ENCODE measurements around the gene ZNF302.
A peak's percentile ranks its signal among the peaks of the same experiment; 100 is the strongest.
"Not testable (repeated sequence)": the region's sequence is repeated elsewhere in the genome, so short reads cannot be mapped to it uniquely, and the experiment has no call there.

ZNF302 gene

DNA sequence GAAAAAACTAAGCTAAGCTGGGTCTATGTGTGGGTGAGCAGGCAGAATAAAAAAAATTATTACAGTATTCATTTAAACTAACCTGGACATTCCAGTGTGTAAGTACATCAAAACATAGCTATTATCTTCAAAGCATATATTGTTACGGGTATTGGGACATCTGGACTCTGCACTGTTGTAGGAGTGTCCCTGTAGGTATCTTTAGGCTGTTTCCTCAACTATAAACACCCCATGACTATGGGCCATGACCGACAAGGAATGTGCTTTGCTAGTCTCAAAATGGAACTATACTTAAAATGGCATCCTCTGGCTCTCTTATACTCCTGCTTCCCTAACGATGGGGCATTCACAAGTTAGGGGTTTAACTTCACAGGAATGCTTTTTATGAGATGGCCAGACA is 3.9 kb upstream of the ZNF302 start:
- DNase-seq (ENCODE audit: low spot score), result no peak

DNA sequence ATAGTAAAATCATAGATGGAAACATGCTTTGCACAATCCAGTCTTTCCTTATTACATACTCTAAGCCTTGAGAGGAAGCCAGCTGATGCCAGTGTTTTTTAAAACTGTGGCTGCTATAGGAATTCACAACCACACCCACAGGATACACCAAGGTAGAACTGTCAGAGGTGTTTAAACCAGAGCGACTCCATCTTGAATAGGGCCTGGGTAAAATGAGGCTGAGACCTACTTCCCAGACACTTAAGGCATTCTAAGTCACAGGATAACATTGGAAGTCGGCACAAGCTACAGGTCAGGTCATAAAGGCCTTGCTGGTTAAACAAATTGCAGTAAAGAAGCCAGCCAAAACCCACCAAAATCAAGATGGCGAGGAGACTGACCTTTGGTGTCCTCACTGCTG is 2.2 kb upstream of the ZNF302 start:
- no peak for DNase-seq (ENCODE audit: low spot score)

DNA sequence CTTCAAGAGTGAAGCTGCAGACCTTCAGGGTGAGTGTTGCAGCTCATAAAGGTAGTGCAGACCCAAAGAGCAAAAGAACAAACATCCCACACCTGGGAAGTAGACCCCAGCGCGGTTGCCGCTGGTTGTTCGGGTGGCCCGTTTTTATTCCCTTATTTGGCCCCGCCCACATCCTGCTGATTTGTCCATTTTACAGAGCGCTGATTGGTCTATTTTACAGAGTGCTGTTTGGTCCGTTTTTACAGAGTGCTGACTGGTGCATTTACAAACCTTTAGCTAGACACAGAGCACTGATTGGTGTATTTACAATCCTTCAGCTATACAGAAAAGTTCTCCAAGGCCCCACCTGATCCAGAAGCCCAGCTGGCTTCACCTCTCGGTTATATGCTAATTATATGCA is 1.6 kb upstream of the ZNF302 start:
- DNase-seq (ENCODE audit: low spot score), result no peak

DNA sequence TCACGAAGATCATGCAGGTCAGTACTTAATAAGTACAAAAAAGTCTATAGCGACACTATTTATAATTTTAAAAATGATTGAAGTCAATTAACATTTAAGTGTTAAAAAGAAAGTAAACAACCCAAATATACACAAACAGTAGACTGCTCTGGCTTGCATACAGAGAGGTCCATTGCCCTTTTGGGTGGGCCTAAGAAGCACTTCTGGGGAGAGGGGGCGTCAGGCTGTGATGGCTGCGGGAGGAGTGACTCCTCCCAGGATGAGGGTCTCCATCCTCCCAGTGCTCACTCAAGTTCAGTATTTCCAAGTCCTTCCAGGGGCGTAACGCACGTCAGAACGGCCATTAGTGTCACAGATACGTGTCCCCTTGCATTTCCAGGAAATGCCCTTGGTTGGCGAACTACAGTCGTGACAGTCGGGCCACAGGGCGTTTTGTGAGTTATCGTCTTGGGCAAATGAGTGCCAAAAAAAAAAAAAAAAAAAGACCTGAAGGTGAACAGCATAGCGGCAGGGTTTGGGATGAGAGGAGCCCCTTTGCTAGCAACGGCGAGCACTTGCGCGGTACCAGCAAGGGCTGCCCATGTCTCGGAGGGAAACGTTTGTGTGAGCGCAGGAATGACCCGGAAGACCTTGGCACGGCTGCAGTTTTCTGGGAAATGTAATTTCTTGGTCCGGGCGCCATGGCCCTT is 637 bp upstream of the ZNF302 start, which contains the start of gene SCGB2B2:
Gene SCGB2B2, minus strand, starts transcription at position 463 of the 689 bp plus-strand sequence. CDS start 82,596 bp downstream, outside the sequence.
- DNase-seq (ENCODE audit: low spot score), result peak; percentile 88

DNA sequence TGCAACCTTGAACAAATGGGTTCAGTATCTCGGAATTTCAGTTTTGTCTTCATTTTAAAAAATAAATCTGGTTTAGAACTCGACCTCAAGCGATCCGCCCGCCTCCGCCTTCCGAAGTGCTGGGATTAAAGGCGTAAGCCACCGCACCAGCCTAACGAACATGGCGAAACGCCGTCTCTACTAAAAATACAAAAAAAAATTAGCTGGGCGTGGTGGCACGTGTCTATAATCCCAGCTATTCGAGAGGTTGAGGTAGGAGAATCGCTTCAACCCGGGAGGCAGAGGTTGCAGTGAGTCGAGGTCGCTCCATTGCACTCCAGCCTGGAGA is 571 bp downstream of the ZNF302 start:
- no peak for DNase-seq (ENCODE audit: low spot score)

DNA sequence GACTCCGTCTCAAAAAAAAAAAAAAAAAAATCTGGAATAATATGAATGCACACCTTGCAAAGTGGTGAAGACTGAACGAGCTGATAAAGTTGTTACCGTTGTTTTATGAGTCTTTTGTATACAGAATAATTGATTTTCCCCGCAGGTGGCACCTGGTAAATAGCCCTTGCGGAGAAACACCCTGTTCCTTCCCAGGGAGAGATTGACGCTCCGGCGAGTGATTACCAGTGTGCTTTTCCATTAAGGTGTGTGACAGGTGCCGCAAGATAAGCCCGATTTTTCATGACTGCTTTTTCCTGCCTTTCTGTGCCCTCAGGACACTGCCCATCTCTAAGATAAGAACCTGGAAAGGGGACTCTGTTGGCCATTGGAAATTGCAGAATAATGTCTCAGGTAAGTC is 943 bp downstream of the ZNF302 start:
- no peak for DNase-seq (ENCODE audit: low spot score)

DNA sequence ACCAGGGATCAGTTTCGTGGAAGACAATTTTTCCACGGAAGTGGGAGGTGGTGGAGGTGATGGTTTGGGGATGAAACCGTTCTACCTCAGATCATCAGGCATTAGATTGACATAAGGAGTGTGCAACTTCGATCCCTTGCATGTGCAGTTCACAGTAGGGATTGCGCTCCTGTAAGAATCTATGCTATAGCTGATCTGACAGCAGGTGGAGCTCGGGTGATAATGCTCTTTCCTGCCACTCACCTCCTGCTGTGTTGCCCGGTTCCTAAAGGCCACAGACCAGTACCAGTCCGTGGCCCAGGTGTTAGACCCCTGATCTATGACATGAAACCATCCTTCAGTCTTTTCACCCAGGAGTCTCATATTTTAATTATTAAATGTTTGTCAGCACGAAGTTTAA is 4.0 kb downstream of the ZNF302 start:
- DNase-seq (ENCODE audit: low spot score), result no peak

DNA sequence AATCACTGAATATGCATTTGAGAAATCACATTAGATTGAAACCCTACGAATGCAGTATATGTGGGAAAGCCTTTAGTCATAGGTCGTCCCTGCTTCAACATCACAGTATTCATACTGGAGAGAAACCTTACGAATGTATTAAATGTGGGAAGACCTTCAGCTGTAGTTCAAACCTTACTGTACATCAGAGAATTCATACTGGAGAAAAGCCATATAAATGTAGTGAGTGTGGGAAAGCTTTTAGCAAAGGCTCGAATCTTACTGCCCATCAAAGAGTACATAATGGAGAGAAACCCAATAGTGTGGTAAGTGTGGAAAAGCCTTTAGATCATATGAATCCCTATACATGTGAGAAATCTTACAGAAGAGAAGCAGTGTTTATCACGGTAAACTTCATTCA is 7.8 kb downstream of the ZNF302 start:
- not testable (repeated sequence) for DNase-seq (ENCODE audit: low spot score)

DNA sequence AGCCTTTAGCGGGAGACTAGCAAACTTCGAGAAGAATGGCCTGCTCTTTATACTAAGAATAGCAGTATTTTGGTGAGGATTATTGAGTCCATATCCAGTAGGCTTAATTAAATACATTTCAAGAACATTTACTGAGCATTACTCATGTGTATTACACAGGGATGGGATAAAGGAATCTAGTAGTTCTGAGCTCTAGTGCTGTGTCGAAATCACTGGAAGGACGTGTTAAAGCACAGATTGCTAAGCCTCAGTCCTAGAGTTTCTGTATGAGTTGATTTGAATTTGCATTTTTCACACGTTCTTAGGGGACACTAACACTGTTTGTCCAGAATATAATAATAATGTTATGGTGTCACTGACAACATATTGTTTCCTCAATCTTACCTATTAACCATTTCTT is 9.0 kb downstream of the ZNF302 start:
- no peak for DNase-seq (ENCODE audit: low spot score)

DNA sequence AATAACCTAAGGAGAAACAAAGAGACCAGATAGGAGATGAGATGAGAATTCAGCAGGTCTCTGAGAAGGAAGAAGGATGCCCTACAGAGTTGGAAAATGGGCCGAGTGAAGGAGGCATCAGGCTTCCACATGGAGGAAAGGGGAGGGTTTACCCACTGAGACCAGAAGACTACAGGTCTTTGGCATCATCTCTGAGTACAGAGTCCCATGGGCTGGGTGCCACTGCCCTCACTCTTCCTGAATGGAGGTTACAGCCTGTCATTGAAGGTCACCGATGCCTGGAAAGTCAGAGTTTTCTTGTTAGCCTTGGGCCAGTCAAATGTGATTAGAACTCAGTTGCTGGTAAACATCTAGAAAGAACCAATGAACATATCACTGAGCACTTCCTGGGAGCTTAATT is 9.9 kb downstream of the ZNF302 start:
- no peak for DNase-seq (ENCODE audit: low spot score)

DNA sequence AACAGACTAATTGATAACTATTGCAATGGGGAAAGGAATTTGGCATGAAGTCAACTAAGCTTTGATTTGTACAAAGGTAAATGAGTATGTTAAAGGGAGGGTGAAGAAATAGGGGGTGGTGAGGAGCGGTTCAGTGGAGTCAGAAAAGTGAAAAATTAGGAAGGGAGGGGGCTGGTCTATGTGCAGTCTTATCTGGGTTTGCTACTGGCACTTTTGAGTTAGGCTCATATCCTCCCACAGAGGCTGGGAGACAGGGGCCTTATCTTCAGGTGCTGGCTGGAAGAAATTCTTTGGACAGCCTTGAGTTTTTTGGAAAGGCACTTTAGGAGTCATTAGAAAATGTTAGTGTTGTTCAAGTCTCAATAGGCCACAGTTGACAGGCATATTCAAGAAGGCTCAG is 11.1 kb downstream of the ZNF302 start:
- no peak for DNase-seq (ENCODE audit: low spot score)

DNA sequence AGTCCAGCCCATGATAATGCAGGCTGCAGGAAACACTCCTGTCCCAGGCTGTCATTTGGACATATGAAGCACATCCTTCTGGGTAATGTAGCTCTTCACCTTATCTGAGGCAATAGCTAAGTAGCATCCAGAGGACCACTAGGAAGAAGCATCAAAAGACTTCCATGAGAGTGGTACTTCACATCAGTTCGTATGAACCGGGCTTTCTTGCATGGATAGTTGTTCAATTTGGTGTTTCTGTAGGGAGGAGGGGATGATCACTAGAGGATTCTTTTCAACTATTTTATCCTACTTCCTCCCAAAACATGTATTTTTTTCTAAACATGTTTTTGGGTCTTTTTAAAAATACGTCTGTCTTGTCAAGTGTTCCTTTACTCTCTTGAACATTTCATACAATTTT is 12.9 kb downstream of the ZNF302 start:
- DNase-seq (ENCODE audit: low spot score), result no peak

DNA sequence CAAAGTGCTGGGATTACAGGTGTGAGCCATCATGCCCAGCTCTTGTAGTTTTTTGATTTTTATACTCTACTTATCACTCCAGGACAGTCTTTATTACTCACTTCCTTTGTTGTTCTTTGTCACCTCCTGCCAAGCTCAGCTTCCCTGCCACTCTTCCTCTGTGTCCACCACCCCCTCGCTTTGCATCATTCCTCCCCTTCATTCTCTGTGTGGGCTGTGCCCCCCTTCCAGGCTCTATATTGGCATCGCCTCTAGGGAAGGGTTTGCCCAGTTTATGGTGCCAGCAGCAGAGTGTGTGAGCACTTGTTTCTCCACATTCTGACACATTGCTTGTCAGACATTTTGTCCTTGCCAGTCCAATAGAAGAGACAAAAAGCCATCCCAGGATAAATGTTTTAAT is 15.1 kb downstream of the ZNF302 start:
- DNase-seq (ENCODE audit: low spot score), result peak; percentile 23

DNA sequence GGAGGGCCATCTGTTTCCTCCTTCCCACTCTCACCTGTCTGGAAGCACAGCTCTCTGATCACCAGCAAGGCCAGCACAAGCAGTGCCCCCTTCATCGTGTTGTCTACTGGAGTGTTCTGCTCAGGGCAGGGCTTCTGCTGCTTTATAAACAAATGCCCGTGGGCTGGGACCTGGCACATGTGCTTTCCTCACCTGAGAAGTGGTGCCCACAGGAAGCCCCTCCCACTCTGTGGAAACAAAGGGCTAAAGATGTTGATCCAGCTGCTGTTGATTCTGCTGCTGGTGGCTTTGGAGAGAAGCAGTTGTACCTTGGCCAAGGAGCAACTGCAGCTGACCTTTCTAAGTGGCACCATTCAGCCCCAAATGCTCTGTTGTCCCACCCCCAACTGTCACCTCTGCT is 30.2 kb downstream of the ZNF302 start:
- DNase-seq (ENCODE audit: low spot score), result no peak

DNA sequence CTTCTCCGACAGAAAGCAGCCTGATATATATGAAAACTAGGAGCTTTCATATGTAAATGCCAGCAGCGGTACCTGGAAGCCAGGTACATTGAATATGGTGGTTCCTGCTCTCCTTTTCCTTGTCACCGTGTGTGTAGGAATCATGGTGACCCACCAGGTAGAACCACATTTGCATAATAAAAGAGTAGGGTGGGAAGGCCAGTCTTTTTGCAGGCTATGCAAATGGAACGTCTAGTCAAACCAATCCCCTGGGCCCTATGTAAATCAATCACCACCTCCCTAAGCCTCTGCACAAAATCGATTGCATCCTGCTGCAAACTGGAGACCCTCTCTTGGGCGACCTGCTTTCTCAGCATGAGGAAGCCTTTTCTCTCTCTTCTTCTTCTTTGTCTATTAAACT is 34.4 kb downstream of the ZNF302 start:
- DNase-seq (ENCODE audit: low spot score), result no peak

DNA sequence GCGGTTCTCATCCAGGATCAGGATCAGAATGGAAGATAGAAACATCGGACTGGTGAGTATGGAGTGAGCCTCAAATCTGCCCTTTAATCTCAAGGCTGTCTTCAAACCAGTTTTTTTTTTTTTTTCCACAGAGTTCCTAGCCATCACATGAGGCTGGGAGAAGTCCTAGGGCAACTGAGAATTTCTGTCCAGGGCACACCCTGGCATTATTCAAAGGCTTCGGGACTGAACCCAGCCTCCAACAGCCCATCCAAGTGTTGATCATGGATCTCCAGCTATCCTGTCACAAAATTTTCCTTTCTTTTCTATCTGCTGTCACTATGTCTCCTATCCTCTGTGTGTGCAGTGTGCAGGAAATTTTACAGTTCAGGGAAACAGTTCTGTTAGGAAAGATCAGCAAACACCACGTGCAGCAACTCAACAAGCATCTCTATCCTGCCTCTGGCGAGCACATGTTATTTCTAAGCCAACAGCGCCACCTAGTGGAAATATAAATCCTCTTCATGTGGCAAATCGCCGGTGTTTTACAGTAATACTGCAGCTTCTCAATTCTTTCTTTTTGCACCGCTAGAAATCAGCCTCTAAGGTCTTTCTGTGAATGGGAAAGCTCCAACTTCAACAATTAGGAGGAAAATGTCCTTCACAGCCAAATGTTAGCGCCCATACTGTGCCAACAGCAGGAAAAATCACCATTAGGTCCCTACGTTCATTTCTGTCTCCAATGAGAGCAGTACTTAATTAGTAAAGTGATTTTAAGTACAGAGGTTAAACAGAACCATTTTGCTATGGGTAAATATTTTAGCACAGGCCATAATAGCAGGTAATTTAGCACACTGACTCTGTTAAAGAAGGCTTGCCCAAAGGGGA is 35.1 kb downstream of the ZNF302 start:
- peak; percentile 82 for DNase-seq (ENCODE audit: low spot score)

DNA sequence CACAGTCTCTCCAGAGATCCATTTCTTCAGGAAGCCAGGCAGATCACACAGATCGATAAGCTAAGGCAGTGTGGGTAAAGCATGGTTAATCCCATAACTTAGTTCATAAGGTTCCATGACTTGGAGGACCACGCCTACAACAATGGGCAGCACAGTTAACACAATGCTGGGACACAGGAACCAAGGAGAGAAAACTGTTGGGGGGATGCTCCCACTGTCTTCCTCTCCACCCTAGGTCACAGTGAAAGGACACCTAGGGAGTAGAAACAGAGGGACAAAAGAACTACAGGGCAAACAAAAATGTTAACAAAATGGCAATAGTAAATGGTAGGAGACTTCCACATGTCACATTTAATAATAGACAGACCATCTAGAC is 35.8 kb downstream of the ZNF302 start:
- DNase-seq (ENCODE audit: low spot score), result no peak

DNA sequence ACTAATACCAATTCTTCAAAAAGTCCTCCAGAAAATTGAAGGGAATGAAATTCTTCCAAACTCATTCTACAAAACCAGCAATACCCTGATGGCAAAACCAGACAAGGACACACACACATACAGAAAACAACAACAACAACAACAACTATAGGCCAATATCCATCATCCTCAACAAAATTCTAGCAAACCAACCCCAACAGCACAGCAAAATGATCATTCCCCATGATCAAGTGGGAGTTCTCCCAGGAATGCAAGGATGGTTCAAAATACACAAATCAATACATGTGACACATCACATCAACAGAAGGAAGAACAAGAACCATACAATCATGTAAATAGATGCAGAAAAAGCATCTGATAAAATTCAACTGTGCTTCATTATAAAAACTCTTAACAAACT is 37.9 kb downstream of the ZNF302 start:
- DNase-seq (ENCODE audit: low spot score), result no peak

DNA sequence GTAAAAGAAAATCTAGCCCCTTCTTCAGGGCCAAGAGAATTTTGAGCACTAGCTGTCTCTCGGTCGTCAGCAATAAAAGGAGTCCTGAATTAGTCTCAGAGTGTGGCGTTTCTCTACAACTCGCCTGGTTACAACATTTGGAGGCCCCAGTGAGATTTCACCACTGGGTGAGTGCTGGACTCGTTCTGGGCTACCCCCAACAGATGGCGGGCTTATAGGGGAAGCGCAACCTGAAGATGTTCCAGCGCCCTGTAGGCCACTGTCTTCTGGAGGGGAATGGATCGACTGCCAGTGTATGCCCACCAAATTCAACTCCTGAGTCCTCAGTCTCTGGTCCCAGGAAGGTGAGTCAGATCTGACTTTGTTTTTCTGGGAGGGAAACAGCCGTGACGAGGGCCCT is 44.9 kb downstream of the ZNF302 start:
- peak; percentile 13 for DNase-seq (ENCODE audit: low spot score)

DNA sequence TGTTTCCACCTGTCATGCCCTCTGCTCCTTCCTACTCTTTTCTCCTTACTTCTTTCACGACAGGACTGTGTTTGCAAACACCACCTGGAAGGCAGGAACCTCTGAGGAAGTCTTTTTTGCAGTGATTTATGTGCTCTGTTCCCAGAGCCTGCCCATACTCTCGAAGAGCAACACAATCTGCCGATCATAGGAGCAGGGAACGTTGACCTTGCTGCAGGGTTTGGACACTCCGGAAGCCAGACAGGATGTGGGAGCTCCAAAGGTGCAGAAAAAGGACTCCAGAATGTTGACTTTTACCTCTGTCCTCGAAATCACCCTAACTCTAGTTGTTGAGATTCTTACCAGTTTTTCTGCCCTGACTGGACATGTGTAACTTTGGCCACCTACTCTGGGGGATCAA is 47.9 kb downstream of the ZNF302 start:
- DNase-seq (ENCODE audit: low spot score), result no peak

DNA sequence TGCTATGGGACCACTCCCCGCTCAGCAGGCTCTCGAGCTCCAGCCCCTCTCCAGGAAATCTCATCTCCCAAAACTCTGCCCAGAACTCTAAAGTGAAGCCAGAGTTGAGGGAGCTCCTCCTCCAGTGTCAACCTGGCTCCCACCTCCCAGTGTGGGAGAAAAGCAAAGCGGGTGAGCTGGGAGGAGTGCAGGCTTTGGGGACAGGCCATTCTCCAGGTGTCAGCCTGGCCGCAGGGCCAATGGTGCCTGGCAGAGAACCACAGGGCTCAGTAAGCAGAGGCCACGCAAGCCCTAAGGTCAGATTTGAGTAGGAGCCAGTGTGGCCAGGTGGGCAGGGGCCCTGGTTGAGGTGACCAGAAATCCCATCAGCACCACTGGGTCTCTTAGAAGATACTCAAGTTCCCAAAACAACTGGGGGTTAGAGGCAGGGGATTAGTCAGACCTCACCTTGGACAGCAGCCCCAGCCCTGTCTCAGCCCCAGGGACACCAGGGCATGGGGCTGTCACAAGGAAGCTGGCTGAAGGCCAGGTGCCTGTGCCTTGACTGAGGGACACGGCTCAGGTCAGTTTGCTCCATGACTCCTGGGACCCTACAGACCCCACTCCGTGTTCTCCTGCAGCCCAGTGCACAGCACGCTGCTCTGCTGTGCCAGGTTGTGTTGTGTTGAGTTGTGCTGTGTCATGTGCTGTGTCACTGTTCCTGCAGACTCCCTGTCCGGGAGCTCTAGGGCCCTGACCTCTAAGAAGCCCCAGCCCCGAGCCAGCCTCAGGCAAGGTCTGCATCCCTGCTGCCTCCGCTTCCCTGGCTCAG is 53.7 kb downstream of the ZNF302 start:
- no peak for DNase-seq (ENCODE audit: low spot score)

DNA sequence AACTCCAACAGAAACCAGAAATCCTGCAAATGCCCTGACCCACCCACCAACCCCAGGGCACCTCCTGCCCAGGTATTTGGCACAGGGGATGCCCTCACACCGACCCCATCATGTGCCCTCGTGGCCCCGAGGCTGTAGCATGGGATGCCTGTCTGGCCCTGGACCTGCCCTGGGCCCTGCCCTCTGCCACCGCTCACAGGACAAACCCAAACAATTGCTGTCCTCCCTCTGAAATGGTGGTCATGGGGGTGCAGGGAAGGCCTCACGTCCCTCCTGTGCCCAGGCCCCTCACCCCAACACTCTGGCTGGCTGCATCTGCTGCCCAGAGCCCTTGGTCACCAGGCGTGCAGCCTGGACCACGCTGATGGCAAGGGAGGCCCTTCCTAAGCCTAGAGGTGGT is 54.5 kb downstream of the ZNF302 start:
- DNase-seq (ENCODE audit: low spot score), result no peak

Measured in RKO (cell line).